GM21529 (cell line): ENCODE results near the gene SLC38A2.
"Not testable (repeated sequence)": the region's sequence is repeated elsewhere in the genome, so short reads cannot be mapped to it uniquely, and the experiment has no call there.

Experiments used
- ATAC-seq: cut with Tn5 transposase; IDR thresholded peaks from one replicate; pipeline ENCODE4 v1.9.1; 2021; ENCODE audit not compliant: unreplicated experiment

The SLC38A2 gene

DNA sequence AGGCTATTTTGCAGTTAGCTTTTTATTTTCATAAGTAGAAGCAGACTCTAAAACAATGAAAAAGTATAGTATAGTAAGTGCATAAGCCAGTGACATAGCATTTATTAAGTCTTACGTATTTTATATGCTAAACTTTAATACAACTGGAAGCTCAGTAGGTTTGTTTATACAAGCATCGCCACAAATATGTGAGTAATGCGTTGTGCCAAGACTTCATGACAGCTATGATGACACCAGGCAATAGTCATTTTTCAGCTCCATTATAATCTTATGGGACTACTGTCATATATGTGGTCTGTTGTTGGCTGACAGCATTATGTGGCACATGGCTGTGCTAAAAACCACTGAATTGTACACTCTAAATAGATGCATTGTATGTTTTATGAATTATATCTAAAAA is 40.3 kb downstream of the SLC38A2 start:
- no peak for ATAC-seq

DNA sequence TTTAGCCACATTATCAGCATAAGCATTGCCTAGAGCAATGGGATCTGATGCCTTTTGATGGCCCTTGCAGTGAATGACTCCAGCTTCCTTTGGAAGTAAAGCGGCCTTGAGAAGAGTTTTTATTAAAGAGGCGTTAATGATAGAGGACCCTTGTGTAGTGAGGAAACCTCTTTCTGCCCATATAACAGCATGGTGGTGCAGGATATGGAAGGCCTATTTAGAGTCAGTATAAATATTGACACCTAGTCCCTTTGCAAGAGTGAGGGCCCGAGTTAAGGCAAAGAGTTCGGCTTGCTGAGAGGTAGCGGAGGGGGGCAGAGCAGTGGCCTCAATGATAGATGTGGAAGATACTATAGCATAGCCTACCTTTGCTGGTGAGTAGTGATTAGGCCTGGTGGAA is 47.5 kb downstream of the SLC38A2 start:
- ATAC-seq, result not testable (repeated sequence)

DNA sequence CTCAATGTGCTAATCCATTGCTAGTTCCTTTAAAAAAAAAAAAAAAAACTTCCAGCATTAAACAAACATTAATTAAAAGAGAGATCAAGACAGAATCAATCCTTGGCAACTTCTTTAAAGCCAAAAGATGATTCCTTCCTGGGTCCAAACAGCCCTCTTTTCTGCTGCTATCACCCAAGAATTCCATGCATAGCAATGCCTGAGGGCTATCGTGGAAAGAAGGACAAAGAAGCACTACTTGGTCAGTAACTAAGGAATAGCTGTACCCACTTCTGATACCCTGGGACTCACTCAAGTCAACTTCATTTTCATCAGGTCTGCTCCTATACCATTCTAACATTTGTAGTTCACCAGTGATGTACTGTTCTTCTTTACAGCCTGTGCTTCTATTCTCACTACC is 51.8 kb downstream of the SLC38A2 start:
- ATAC-seq, result no peak

DNA sequence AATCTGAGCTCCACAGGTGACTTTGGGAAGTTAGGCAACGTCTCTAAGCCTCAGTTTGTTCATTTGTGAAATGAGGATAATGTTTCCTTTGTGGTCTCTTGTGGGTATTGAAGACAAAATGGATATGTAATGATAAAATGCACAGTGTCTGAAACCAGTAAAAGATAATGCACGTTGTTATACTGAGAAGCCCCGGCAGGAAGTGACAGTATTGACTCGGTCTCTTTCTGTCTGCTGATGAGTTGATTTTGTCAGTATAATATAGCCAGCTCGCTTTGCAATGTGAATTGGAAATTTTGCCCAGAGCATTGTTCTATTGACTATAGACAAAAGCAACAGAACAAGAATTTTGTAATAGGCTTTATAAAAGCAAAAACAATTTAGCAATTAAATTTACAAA is 54.5 kb downstream of the SLC38A2 start:
- no peak for ATAC-seq
